ENCODE data around the gene DSN1. TPM values are rescaled to one million over a fixed set of nuclear protein-coding genes. Genes with fewer than 3 reads are reported as not detected.
A peak's percentile ranks its signal among the peaks of the same experiment; 100 is the strongest.

The DSN1 gene
- total and polyA plus RNA-seq, 2 donors (not counting 1 experiment from before 2014, with no cell fraction given), result 8.3 to 13.4 TPM

- Histone ChIP-seq H4K20me1 (ENCODE audit: control insufficient read depth, extremely low read depth, insufficient read depth, low read length) (no peaks in the 10 kb centered on the region), H3K4me3 (replicated peaks in 1 of 4; ENCODE audit: control extremely low read depth in 1 of 4, insufficient read depth in 1 of 4, low read depth in 3 of 4, low read length in 4 of 4) (no peak overlapping the region), H3K36me3 (ENCODE audit: control insufficient read depth, insufficient read depth, low read length) (peaks cover 21% of the 10 kb centered on the region), H3K27me3 (ENCODE audit: control insufficient read depth, insufficient read depth, low read length) (no peaks in the 10 kb centered on the region), H2AFZ (ENCODE audit: low read length) (no peak overlapping the region), H3K27ac (ENCODE audit: insufficient read depth, low read length) (no peak overlapping the region), H3K9ac (ENCODE audit: insufficient read depth, low read length) (no peak overlapping the region), H3K4me1 (ENCODE audit: control insufficient read depth, extremely low read depth, insufficient read depth, low read length) (peaks cover 2% of the 10 kb centered on the region), H3K4me2 (ENCODE audit: extremely low read depth, insufficient read depth, low read length) (no peak overlapping the region), H3K9me3 (ENCODE audit: control insufficient read depth, insufficient read depth, low read depth, low read length) (no peaks in the 10 kb centered on the region), H3K79me2 (ENCODE audit: control insufficient read depth, insufficient read depth, low read length) (peaks cover 8% of the 10 kb centered on the region)
- peak in 1 of 2 donors; percentile 18 for DNase-seq (ENCODE audit: low read depth in 2 of 2)
- no peak for TF ChIP-seq CTCF (conservative IDR thresholded peaks at IDR 0.05 in 1 of 2, IDR thresholded peaks at IDR 0.05 in 1 of 2; ENCODE audit: low read depth in 1 of 2, low read length in 2 of 2)
- no peak for TF ChIP-seq EZH2 (IDR thresholded peaks at IDR 0.05; ENCODE audit: low read length, missing control alignments)
Observed at GRCh38 chr20:36820928-36821327, 47.4 kb upstream of the DSN1 start.

- no peak for TF ChIP-seq CTCF (conservative IDR thresholded peaks at IDR 0.05 in 1 of 2, IDR thresholded peaks at IDR 0.05 in 1 of 2; ENCODE audit: low read depth in 1 of 2, low read length in 2 of 2)
- no peak for TF ChIP-seq EZH2 (IDR thresholded peaks at IDR 0.05; ENCODE audit: low read length, missing control alignments)
- Histone ChIP-seq H3K9ac (ENCODE audit: insufficient read depth, low read length) (no peak overlapping the region), H3K27ac (ENCODE audit: insufficient read depth, low read length) (no peak overlapping the region), H3K4me3 (replicated peaks in 1 of 4; ENCODE audit: control extremely low read depth in 1 of 4, insufficient read depth in 1 of 4, low read depth in 3 of 4, low read length in 4 of 4) (no peak overlapping the region), H3K36me3 (ENCODE audit: control insufficient read depth, insufficient read depth, low read length) (peaks cover 28% of the 10 kb centered on the region), H2AFZ (ENCODE audit: low read length) (no peak overlapping the region), H3K4me2 (ENCODE audit: extremely low read depth, insufficient read depth, low read length) (no peak overlapping the region), H3K9me3 (ENCODE audit: control insufficient read depth, insufficient read depth, low read depth, low read length) (no peaks in the 10 kb centered on the region), H3K27me3 (ENCODE audit: control insufficient read depth, insufficient read depth, low read length) (no peaks in the 10 kb centered on the region), H3K4me1 (ENCODE audit: control insufficient read depth, extremely low read depth, insufficient read depth, low read length) (no peaks in the 10 kb centered on the region), H4K20me1 (ENCODE audit: control insufficient read depth, extremely low read depth, insufficient read depth, low read length) (no peaks in the 10 kb centered on the region), H3K79me2 (ENCODE audit: control insufficient read depth, insufficient read depth, low read length) (peaks cover 5% of the 10 kb centered on the region)
- no peak for DNase-seq (ENCODE audit: low read depth in 2 of 2)
Observed at GRCh38 chr20:36820073-36820472, 46.5 kb upstream of the DSN1 start.

- no peaks in the 10 kb centered on the region for H4K20me1 ChIP-seq (ENCODE audit: control insufficient read depth, extremely low read depth, insufficient read depth, low read length)
- H3K4me2 ChIP-seq (ENCODE audit: extremely low read depth, insufficient read depth, low read length), result no peak overlapping the region
- peaks cover 29% of the 10 kb centered on the region for H3K36me3 ChIP-seq (ENCODE audit: control insufficient read depth, insufficient read depth, low read length)
- no peak overlapping the region for H3K4me3 ChIP-seq (replicated peaks in 1 of 4; ENCODE audit: control extremely low read depth in 1 of 4, insufficient read depth in 1 of 4, low read depth in 3 of 4, low read length in 4 of 4)
- H3K9me3 ChIP-seq (ENCODE audit: control insufficient read depth, insufficient read depth, low read depth, low read length), result no peaks in the 10 kb centered on the region
- no peak overlapping the region for H3K27ac ChIP-seq (ENCODE audit: insufficient read depth, low read length)
- no peaks in the 10 kb centered on the region for H3K4me1 ChIP-seq (ENCODE audit: control insufficient read depth, extremely low read depth, insufficient read depth, low read length)
- TF ChIP-seq CTCF (conservative IDR thresholded peaks at IDR 0.05 in 1 of 2, IDR thresholded peaks at IDR 0.05 in 1 of 2; ENCODE audit: low read depth in 1 of 2, low read length in 2 of 2), result no peak
- no peak for TF ChIP-seq EZH2 (IDR thresholded peaks at IDR 0.05; ENCODE audit: low read length, missing control alignments)
- no peak overlapping the region for H2AFZ ChIP-seq (ENCODE audit: low read length)
- DNase-seq (ENCODE audit: low read depth in 2 of 2), result no peak
- peaks cover 6% of the 10 kb centered on the region for H3K79me2 ChIP-seq (ENCODE audit: control insufficient read depth, insufficient read depth, low read length)
- no peaks in the 10 kb centered on the region for H3K27me3 ChIP-seq (ENCODE audit: control insufficient read depth, insufficient read depth, low read length)
- no peak overlapping the region for H3K9ac ChIP-seq (ENCODE audit: insufficient read depth, low read length)
Observed at GRCh38 chr20:36819659-36820058, 46.1 kb upstream of the DSN1 start.
